Colonic mucosa (tissue), 4 donors: ENCODE measurements around the gene KHNYN. TPM values are rescaled to one million over a fixed set of nuclear protein-coding genes. Genes with fewer than 3 reads are reported as not detected.

ENCODE experiments used
- DNase-seq: peaks from one replicate; pipeline ENCODE4 v3.0.0-alpha.2; 2020
- H3K27ac ChIP-seq: fragments of 200-600 bp; one replicate; pipeline ENCODE4 v1.8.0; 2021
- H3K27me3 ChIP-seq: fragments of 200-600 bp; one replicate; pipeline ENCODE4 v1.8.0; 2021
- H3K36me3 ChIP-seq: fragments of 200-600 bp; one replicate; pipeline ENCODE4 v1.8.0; 2021
- H3K4me1 ChIP-seq: fragments of 200-600 bp; one replicate; pipeline ENCODE4 v1.8.0; 2021; ENCODE audit warnings: mild to moderate bottlenecking
- H3K4me3 ChIP-seq: fragments of 200-600 bp; one replicate; pipeline ENCODE4 v1.8.0; 2021
- H3K9ac ChIP-seq, 2 donors: one replicate each; pipeline ENCODE4 v1.7.0; 2013; ENCODE audit warnings: control low read depth in 2 of 2, low read depth in 2 of 2, low read length in 2 of 2
- H3K9me3 ChIP-seq: fragments of 200-600 bp; one replicate; pipeline ENCODE4 v1.8.0; 2021
- CTCF ChIP-seq: fragments of 200-600 bp; IDR thresholded peaks from one replicate; pipeline ENCODE4 v1.8.0; 2022; ENCODE audit warnings: antibody characterized with exemption, mild to moderate bottlenecking
- intact Hi-C: fragments of 100-400 bp; cut with DNase I; formaldehyde crosslinking; loops from one replicate; pipeline ENCODE4 v1.14.1; 2022
- total RNA-seq, 2 donors: library from RNA; stranded (reverse); fragmentation: NEBNext Ultra II Directional in 1 of 2; extraction: Animal tissue kit (Norgen Biotek cat#: 25700) in 1 of 2; gene quantifications; one replicate each; pipeline ENCODE4 v1.2.1, GENCODE V29; 2021
- donor health status: healthy.
- donor health status: DM: no; HTN: no; CAD: no.
- donor health status: DM: no; HTN: no; CAD: no.

The KHNYN gene
- total RNA-seq, 2 donors from 2014 or later: 82.6 to 90.4 TPM

- Histone ChIP-seq H3K27me3 (no peaks in the 10 kb centered on the region), H3K9ac (no peak overlapping the region), H3K27ac (no peak overlapping the region), H3K4me3 (no peak overlapping the region), H3K36me3 (no peaks in the 10 kb centered on the region), H3K4me1 (peaks cover 8% of the 10 kb centered on the region), H3K9me3 (no peaks in the 10 kb centered on the region)
- TF ChIP-seq CTCF: no peak
- DNase-seq: no peak
- intact Hi-C loops: no loop called here
Observed at GRCh38 chr14:24403294-24403998, 26.3 kb upstream of the KHNYN start.

- intact Hi-C loops: no loop called here
- Histone ChIP-seq H3K4me1 (peaks cover 7% of the 10 kb centered on the region), H3K4me3 (no peak overlapping the region), H3K9me3 (no peaks in the 10 kb centered on the region), H3K36me3 (no peaks in the 10 kb centered on the region), H3K27me3 (no peaks in the 10 kb centered on the region), H3K9ac (no peak overlapping the region), H3K27ac (no peak overlapping the region)
- TF ChIP-seq CTCF: no peak
- no peak for DNase-seq
Observed at GRCh38 chr14:24404814-24405213, 24.9 kb upstream of the KHNYN start.

GRCh38 chr14:24406416-24406815 is 23.3 kb upstream of the KHNYN start:
- TF ChIP-seq CTCF: no peak
- no peaks in the 10 kb centered on the region for H3K36me3 ChIP-seq
- intact Hi-C loops: no loop called here

GRCh38 chr14:24407608-24408325 is 22.0 kb upstream of the KHNYN start:
- Histone ChIP-seq H3K27ac (no peak overlapping the region), H3K9me3 (no peaks in the 10 kb centered on the region), H3K36me3 (no peaks in the 10 kb centered on the region), H3K27me3 (no peaks in the 10 kb centered on the region), H3K4me1 (no peaks in the 10 kb centered on the region), H3K4me3 (no peak overlapping the region), H3K9ac (no peak overlapping the region)
- no peak for DNase-seq
- no peak for TF ChIP-seq CTCF
- intact Hi-C loops: no loop called here

More at GRCh38 chr14:24406416-24406815, 23.3 kb upstream of the KHNYN start:
- Histone ChIP-seq H3K9ac (no peak overlapping the region), H3K27me3 (no peaks in the 10 kb centered on the region), H3K9me3 (no peaks in the 10 kb centered on the region), H3K4me1 (no peaks in the 10 kb centered on the region), H3K4me3 (no peak overlapping the region), H3K27ac (no peak overlapping the region)
- DNase-seq: no peak

GRCh38 chr14:24408764-24409163 is 21.0 kb upstream of the KHNYN start:
- intact Hi-C loops: no loop called here

More at GRCh38 chr14:24408764-24409163, 21.0 kb upstream of the KHNYN start:
- Histone ChIP-seq H3K27ac (no peak overlapping the region), H3K9ac (no peak overlapping the region), H3K4me3 (no peak overlapping the region), H3K27me3 (no peaks in the 10 kb centered on the region), H3K9me3 (no peaks in the 10 kb centered on the region), H3K36me3 (no peaks in the 10 kb centered on the region), H3K4me1 (no peaks in the 10 kb centered on the region)
- DNase-seq: no peak
- TF ChIP-seq CTCF: no peak
